NCI-H2081 (cell line): ENCODE results near the gene LIPG.

Experiments
- DNase-seq, 2 experiments: peaks; one replicate each; lab custom pipeline; 2025; lab: John Stamatoyannopoulos, UW

LIPG gene

DNA sequence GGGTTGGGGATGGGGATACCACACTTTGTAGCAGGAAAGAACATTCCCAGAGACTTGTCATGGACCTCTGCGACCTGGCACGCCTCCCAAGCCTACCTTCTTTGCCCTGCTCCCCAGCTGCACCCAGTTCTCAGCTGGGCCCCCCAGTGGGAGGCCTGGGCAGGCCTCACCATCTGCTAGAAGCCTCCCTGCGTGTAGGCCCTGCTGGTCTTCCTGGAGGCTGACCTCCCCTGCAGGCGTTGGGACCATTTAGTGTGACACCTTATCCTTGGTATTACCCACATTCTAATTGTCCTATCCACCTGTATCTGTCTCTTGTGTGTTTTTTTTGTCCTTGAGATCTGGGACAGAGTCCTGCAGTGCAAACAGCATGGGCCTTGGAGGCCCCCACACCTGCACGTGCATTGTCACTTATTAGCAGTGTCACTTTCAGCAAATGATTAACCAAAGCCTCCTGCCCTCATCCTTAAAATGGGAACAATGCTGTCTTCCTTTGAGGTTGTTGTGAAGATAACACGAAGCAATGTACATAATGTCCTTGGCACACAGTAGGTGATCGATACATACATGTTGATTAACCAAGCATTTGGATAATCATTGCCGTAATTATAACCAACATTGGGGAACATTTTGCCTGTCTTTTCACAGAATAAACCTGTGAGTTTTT is 77.2 kb downstream of the LIPG start:
- DNase-seq: no peak

DNA sequence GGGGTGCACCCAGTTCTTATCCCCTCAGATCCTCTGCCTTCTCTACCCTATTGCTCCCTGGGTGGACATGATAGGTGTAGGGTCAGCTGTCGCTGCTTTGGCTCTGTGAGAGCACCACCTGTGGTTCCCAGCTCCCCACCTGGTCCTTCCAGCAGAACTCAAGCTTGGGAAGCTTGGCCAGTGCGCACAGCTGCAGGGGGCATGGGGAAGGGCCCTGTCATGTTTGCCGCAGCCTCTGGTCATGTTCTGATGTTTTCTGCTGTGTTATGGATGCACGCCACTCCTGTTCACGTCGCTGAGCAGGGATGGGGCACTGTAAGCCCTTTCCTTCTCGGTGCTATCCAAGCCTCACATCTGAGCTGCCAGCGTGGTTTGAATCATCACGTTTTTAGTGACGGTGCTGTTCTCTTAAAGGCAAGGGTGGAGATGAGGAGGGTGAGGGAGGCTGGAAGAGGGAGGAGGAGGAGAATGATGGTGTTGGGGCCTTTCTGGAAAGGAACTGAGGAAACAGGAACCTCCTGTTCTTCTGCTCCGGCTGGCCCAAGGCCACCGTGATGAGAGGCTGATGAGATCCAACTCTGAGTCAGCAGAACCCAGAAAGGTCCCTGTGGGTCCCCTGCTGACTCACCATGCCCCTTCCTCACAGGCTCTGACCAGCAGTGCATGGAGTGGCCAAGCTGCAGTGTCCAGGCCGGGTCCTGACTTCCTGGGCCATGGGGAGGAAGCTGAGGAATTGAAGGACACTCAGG is 78.0 kb downstream of the LIPG start:
- no peak for DNase-seq

DNA sequence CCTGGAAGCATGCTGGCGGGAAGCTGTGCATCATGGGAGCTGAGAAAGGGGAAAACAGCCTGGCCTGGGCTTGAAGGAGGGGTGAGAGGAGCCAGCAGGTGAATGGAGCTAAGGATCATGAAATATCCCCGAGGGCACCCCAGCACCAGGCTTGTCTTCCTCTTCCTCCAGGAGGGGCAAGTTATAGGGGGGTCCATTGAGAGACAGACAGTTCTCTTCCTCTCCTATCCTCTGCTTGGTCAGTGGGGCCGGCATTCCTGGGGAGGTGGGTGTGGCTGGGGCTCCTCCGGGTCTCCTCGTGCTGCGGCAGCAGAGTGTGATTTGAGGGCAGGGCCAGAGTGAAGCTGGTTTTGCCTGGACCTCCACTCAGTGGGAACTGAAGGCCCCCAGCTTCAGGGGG is 78.9 kb downstream of the LIPG start:
- no peak for DNase-seq

GRCh38 chr18:49645196-49645595 is 83.3 kb downstream of the LIPG start:
- DNase-seq: no peak

DNA sequence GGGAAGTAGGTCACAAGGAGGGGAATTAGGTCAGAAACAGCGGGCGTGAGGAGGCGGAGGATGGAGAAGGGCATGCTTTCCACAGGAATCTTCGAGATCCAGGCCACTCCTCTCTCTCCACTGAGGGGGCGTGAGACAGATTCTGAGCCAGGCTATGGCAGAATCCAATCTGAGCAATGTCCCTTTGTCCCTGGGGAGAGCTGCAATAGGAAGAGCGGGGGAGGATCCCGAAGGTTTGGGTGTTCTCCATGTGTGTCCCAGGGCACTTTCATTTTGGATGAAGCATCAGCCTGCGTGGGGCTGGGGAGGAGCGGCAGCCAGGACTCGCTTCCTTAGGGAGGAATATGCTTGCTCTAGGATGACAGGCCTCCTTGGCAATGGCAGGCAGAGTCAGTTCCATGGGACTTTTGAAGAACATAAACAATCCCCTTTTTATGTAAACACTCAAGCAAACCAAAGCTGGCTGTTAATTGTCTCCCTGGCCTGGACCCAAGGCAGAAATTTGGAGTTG is 84.0 kb downstream of the LIPG start:
- DNase-seq: no peak

- peak in 1 of 2 experiments; percentile 41 for DNase-seq
Measured at GRCh38 chr18:49646873-49647272, 85.0 kb downstream of the LIPG start.

GRCh38 chr18:49647496-49648168 is 85.8 kb downstream of the LIPG start:
- DNase-seq: no peak

GRCh38 chr18:49648326-49648725 is 86.5 kb downstream of the LIPG start:
- DNase-seq: no peak
